Uterine smooth muscle cell (primary cell): ENCODE results near the gene LYPD3. TPM values are rescaled to one million over a fixed set of nuclear protein-coding genes. Genes with fewer than 3 reads are reported as not detected.

Source experiments
- total RNA-seq: library from RNA; depleted of rRNA; stranded (reverse); fragments of >200 nt; gene quantifications from 2 replicates; pipeline ENCODE4 v1.2.3, GENCODE V29; 2014

Gene LYPD3
- 0.11 and 0.12 TPM in 2 replicates for total RNA-seq

GRCh38 chr19:43465468-43466120 lies at the start of gene LYPD3:
Gene LYPD3 (minus strand): TSS chr19:43465608. CDS start chr19:43465571, 37 bp downstream.

GRCh38 chr19:43504426-43505185 lies 39.2 kb upstream of the LYPD3 start, which contains the start of gene PHLDB3:
Gene PHLDB3 (minus strand): TSS chr19:43504746. CDS start chr19:43504118, 628 bp downstream.

GRCh38 chr19:43414554-43414953 lies 50.9 kb downstream of the LYPD3 start, which contains the start of gene TEX101:
Gene TEX101 (plus strand): TSS chr19:43414890. CDS start chr19:43415920, 1,030 bp downstream.

Other genes with a start within 250 kb of the LYPD3 start
- gene PSG9, start 196.1 kb downstream of the LYPD3 start, total RNA-seq: 0.11 and 0.12 TPM in 2 replicates
- gene CD177, start 111.9 kb downstream of the LYPD3 start, total RNA-seq: 0.25 and 0.55 TPM in 2 replicates
- not detected in 2 replicates for gene TEX101, start 50.7 kb downstream of the LYPD3 start, total RNA-seq
- gene PHLDB3, start 39.1 kb upstream of the LYPD3 start, total RNA-seq: 6.4 and 11.6 TPM in 2 replicates
- 73.0 and 89.6 TPM in 2 replicates for gene ETHE1, start 61.6 kb upstream of the LYPD3 start, total RNA-seq
- 0.11 and 0.37 TPM in 2 replicates for gene ZNF575, start 67.6 kb upstream of the LYPD3 start, total RNA-seq
- 14.4 and 20.0 TPM in 2 replicates for gene XRCC1, start 109.9 kb upstream of the LYPD3 start, total RNA-seq
- 2.9 and 3.4 TPM in 2 replicates for gene PINLYP, start 110.2 kb upstream of the LYPD3 start, total RNA-seq
- gene IRGQ, start 130.5 kb upstream of the LYPD3 start, total RNA-seq: 12.7 and 15.7 TPM in 2 replicates
- gene ZNF576, start 131.0 kb upstream of the LYPD3 start, total RNA-seq: 13.0 and 15.5 TPM in 2 replicates
- gene SRRM5, start 146.5 kb upstream of the LYPD3 start, total RNA-seq: not detected in 2 replicates
- 25.7 and 30.0 TPM in 2 replicates for gene ZNF428, start 154.0 kb upstream of the LYPD3 start, total RNA-seq
- 1.2 and 3.7 TPM in 2 replicates for gene CADM4, start 174.2 kb upstream of the LYPD3 start, total RNA-seq
- gene PLAUR, start 204.6 kb upstream of the LYPD3 start, total RNA-seq: 126 and 194 TPM in 2 replicates